GM12878 (cell line): ENCODE measurements around the gene TMEM259.

ENCODE experiments used
- CTCF ChIP-seq, 3 experiments: IDR thresholded peaks in 2 of 3; conservative IDR thresholded peaks in 1 of 3; 2 replicates each; pipeline ENCODE4 v1.5.1; 2011; ENCODE audit warnings: low read depth in 3 of 3, low read length in 3 of 3, mild to moderate bottlenecking in 3 of 3, control low read depth in 2 of 3, moderate library complexity in 2 of 3, inconsistent platforms in 1 of 3, mixed read lengths in 1 of 3; ENCODE audit not compliant: control insufficient read depth in 2 of 3, insufficient read depth in 1 of 3; ENCODE audit errors: extremely low read depth in 1 of 3
- EGR1 ChIP-seq, 2 experiments: IDR thresholded peaks; 1 replicate in 1 of 2; 2 replicates in 1 of 2; pipeline ENCODE4 v1.6.1; 2011 to 2012; ENCODE audit warnings: low read depth in 2 of 2, low read length in 2 of 2, borderline replicate concordance in 1 of 2, mild to moderate bottlenecking in 1 of 2, moderate library complexity in 1 of 2
- MTA2 ChIP-seq: fragments of 450-650 bp; IDR thresholded peaks from 2 replicates; pipeline ENCODE4 v1.6.1; 2016; ENCODE audit warnings: low read depth, mild to moderate bottlenecking, moderate library complexity
- POLR2AphosphoS2 ChIP-seq: IDR thresholded peaks from 2 replicates; pipeline ENCODE4 v1.6.1; 2011; ENCODE audit warnings: low read depth, mild to moderate bottlenecking, low read length, improper control_type of control experiment, moderate library complexity
- TCF12 ChIP-seq: IDR thresholded peaks from 2 replicates; pipeline ENCODE4 v1.6.1; 2011; ENCODE audit warnings: low read depth, mild to moderate bottlenecking, low read length

DNA sequence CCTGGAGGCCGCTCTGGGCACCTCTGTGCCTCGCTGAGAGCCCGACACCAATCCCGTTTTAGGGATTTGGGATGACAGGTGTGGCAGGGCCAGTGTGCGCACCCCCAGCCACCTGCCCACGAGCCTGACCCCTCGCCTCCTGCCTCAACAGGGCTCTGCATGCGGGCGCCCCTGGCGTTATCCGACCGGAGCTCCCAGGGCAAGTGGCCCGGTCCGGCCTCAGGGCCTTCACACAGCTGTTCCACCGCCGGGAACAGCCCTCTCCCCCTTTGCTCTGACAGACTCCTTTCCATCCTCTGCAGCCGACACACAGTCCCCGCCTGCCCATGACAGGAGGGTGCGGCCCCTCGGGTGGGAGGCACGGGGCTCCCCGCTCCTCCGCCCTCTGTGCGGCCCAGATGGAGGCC, 43.9 kb downstream of the TMEM259 start:
- TF ChIP-seq TCF12 (no peak), CTCF (IDR thresholded peaks at IDR 0.05 in 2 of 3, conservative IDR thresholded peaks at IDR 0.05 in 1 of 3; ENCODE audit: control insufficient read depth in 2 of 3, extremely low read depth in 1 of 3, insufficient read depth in 1 of 3, low read depth in 3 of 3, low read length in 3 of 3) (no peak), MTA2 (no peak), POLR2AphosphoS2 (no peak; the same call in 1 of the 2 replicates), EGR1 (IDR thresholded peaks at IDR 0.05; ENCODE audit: borderline replicate concordance in 1 of 2, low read depth in 2 of 2, low read length in 2 of 2) (no peak)
